ENCODE results near the gene C8A.

- TF ChIP-seq CTCF (IDR thresholded peaks at IDR 0.05), result no peak
- TF ChIP-seq EP300 (IDR thresholded peaks at IDR 0.05), result no peak
These were observed 79.9 kb downstream of the C8A start for GRCh38 chr1:56934430-56935060.
